ENCODE results near the gene PPIE.

- TF ChIP-seq CTCF (IDR thresholded peaks at IDR 0.05) (no peak), POLR2A (IDR thresholded peaks at IDR 0.05) (no peak), EP300 (IDR thresholded peaks at IDR 0.05) (no peak)
Observed at GRCh38 chr1:39701049-39701439, 37.6 kb upstream of the PPIE start.
